GM23248 (cell line): ENCODE data around the gene SETMAR.

Experiments used
- EZH2 ChIP-seq: fragments of 200-600 bp; sonication (generic); IDR thresholded peaks from 2 replicates; pipeline ENCODE4 v1.6.1; 2018; ENCODE audit warnings: antibody characterized with exemption, mild to moderate bottlenecking; ENCODE audit not compliant: insufficient read depth, poor library complexity, severe bottlenecking
- EZH2phosphoT487 ChIP-seq: fragments of 200-600 bp; sonication (generic); IDR thresholded peaks from 2 replicates; pipeline ENCODE4 v1.6.1; 2018; ENCODE audit warnings: antibody characterized with exemption, moderate library complexity, mild to moderate bottlenecking, low read depth; ENCODE audit not compliant: insufficient read depth

DNA sequence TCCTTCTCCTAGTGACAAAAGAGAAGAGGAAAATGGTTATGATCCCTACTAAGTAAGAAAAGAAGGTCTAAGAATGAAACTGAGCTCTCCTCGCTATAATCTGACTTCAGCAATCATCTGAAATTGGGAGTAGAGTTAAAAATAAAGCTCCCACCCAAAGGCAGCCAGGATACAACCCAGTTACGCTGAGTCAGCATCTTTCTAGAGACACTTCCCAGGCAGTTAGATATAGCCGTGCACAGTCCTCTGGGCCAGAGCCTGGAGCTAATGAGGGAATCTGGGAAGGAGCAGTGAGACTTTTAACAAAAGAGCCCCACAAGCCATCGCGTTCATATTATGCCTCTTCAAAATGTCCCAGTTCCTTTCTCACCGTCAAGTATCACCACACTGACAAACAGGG is 39.1 kb upstream of the SETMAR start:
- TF ChIP-seq EZH2, result no peak
- no peak for TF ChIP-seq EZH2phosphoT487
